ENCODE measurements around the gene BCL3.
"Not testable (repeated sequence)": the region's sequence is repeated elsewhere in the genome, so short reads cannot be mapped to it uniquely, and the experiment has no call there.

The BCL3 gene

DNA sequence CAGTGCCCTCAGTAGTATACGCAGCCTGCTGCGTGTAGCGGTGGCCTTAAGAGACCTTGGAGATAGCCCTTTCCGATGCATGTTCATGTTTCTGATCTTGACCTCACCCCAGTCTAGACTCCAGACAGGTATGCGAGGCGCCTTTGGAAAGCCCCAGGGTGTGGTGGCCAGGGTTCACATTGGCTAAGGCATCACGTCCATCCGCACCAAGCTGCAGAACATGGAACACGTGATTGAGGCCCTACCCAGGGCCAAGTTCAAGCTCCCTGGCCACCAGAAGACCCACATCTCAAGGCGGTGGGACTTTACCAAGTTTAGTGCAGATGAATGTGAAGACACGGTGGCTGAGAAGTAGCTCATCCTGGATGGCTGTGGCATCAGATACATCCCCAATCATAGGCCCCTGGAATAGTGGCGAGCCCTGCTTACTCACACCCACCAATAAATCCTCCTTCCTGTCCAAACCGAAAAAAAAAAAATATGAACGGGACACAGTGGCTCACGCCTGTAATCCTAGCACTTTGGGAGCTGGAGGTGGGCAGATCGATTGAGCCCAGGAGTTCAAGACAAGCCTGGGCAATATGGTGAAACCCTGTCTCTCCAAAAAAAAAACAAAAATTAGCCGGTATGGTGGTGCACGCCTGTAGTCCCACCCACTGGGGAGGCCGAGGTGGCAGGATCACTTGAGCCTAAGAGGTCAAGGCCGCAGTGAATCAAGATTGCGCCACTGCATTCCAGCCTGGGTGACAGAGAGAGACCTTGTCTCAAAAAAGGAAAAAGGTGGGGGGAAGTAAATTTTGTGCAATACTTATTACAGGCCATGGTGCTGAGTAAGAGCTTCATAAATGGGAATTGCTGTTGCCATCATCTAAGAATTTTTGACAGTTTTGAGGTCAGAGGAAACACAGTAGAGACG lies 16.8 kb downstream of the BCL3 start:
- no peak for DNase-seq

DNA sequence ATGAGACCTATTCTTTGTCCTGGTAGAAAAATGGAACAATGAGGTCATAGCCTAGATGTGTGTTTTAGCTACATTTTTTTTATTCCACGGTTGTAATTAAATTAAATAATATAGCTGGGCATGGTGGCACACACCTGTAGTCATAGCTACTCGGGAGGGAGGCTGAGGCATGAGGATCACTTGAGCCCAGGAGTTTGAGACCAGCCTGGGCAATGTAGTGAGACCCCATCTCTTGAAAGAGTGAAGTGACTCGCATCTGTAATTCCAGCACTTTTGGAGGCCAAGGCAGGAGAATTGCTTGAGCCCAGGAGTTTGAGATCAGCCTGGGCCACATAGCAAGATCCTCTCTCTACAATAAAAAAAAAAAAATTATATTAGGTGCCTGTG lies 17.4 kb downstream of the BCL3 start:
- DNase-seq = no peak

DNA sequence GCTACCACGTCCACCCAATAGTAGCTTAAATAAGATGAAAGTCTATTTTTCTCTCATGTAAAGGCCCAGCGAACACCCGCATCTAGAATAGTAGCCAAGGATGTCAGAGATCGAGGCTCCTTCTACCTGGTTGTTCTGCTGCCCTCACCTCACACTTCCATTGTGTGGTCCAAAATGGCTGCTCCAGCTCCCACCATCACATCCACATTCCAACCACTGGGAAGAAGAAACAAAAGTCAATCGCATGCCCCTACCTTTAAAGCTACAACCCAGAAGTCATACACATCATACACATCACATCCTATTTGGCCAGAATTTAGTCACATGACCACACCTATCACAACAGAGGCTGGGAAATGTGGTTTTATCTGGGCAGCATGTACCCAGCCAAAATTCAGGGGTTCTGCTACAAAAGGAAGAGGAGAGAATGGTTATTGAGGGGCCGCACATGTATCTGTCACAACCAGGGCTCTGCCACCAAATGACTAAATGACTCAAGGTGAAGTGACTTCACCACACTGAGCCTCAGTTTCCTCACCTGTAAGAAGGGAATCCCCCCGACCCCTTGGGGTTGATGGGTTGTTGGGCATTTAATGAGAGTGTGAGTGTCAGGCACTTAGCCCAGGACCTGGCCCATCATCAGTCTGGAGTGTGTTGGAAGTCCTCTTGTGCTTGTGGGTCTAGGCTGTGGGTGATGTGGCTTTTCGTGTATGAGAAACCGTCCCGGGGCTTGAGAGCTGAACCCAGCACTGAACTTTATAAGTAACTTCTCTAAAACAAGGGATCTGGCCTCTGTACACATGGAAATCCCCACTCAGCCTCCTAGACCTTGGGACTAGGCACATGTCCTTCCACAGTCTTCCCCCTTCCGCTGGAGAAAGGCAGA lies 19.0 kb downstream of the BCL3 start:
- DNase-seq = no peak

DNA sequence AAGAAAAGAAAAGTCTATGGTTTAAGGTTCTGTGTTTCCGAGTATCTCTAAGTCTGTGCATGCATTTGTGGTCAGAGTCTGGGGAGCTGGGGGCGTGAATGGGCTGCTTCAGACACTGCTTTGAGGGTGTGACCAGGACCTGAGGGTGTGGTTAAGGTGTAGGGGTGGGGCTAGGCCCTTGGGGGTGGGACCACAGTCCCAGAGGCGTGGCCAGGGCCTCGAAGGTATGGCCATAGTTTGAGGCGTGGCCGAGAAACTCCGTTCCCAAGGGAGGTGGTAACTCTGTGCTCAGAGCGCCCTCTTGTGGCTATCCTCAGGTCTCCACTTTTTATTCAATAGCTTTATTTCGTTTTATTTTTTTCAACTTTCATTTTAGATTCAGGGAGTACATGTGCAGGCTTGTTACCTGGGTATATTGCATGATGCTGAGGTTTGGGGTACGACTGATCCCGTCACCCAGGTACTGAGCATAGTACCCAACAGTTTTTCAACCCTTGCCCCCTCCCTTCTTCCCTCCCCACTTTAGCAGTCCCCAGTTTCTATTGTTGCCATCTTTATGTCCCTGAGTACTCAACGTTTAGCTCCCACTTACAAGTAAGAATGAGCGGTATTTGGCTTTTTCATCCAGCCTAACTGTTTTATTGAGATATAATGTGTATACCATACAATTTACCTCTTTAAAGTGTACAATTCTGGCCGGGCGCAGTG lies 22.2 kb downstream of the BCL3 start:
- peak; percentile 90 for DNase-seq

DNA sequence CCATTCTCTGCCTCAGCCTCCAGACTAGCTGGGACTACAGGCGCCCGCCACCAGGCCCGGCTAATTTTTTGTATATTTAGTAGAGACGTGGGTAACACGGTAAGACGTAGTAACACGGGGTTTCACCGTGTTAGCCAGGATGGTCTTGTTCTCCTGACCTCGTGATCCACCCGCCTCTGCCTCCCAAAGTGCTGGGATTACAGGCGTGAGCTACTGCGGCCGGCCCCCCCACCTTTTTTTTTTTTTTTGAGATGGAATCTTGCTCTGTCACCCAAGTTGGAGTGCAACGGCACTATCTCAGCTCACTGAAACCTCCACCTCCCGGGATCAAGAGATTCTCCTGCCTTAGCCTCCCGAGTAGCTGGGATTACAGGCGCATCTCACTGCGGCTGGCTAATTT lies 23.6 kb downstream of the BCL3 start:
- DNase-seq = not testable (repeated sequence)

DNA sequence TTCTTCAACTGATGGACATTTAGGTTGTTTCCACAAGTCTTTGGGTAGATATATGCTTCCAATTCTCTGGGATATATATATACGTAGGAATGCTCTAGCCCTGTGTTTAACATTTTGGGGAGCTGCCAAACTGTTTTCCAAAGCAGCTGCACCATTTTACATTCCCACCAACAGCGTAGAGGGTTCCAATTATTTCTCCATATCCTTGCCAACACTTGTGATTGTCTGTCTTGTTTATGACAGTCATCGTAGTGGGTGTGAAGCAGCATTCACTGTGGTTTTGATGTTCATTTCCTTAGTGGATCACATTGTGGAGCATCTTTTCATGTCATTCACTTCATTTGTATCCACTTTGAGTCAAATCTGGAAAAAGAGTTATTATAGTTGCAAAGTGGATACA lies 24.5 kb downstream of the BCL3 start:
- DNase-seq = no peak

DNA sequence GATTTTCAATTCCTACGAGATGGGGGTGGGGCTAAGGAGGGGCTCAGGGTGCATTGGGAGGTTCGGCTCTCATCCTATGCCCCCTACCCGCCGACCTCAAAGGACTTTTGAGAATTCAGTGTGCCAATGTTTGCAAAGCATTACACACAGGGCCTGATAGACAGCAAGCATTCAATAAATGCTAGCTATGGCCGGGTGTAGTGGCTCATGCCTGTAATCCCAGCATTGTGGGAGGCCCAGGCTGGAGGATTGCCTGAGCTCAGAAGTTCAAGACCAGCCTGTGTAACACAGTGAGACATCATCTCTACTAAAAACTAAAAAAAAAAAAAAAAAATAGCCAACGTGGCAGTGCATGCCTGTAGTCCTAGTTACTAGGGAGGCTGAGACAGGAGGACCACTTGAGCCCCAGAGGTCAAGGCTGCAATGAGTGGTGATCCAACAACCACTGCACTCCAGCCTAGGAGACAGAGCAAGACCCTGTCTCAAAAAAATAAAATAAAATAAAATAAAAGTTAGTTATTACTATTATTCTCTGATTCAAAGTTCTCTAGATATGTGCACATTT lies 27.2 kb downstream of the BCL3 start:
- no peak for DNase-seq

DNA sequence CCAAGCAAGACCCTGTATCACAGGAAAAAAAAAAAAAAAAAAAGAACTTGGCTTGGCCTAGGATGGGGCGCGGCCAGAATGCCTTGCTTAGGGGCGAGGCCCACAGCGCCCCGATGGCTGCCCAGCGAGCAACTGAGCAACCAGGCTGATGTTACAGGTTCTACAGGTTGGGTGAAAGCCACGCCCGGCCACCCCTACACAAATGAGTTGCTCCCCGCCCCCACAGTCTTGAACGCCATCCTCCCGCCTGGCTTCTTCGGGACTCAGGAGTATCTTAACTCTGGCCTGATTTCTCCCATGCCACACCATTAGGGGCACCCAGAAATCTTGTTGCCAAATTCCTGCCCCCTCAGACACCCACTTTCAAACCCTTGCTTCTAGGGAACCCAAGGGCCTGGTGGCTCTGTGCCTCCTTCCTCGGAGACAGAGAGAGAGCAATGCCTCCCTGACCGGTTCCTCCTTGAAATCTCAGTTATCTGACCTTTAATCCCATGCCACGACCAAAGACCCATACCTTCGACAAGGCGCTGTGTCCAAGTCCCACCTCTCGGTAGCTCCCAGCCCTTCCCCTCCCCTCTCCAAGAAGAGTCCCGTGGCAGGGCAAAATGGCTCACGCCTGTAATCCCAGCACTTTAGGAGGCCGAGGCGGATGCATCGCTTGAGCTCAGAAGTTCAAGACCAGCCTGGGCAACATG lies 28.0 kb downstream of the BCL3 start:
- DNase-seq = no peak

DNA sequence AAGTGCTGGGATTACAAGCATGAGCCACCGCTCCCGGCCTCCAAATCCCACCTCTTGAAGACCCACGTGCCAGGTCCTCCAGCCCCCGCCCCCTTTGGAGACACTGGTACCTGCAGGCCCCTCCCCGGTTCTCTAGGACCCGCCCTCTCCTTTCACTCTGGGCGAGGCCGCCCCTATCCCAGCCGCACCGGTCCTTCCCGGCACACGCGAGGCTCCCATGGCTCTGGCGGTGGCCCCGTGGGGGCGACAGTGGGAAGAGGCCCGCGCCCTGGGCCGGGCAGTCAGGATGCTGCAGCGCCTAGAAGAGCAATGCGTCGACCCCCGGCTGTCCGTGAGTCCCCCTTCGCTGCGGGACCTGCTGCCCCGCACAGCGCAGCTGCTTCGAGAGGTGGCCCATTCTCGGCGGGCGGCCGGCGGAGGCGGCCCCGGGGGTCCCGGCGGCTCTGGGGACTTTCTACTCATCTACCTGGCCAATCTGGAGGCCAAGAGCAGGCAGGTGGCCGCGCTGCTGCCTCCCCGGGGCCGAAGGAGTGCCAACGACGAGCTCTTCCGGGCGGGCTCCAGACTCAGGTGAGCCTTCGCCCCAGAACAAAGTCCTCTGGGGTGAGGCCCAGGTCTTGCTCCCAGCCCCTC lies 29.3 kb downstream of the BCL3 start, which contains the start of gene CBLC:
Gene CBLC, plus strand, starts transcription at position 176 of the 633 bp plus-strand sequence. Its CDS starts 42 bp downstream, at position 218.
- no peak for DNase-seq

DNA sequence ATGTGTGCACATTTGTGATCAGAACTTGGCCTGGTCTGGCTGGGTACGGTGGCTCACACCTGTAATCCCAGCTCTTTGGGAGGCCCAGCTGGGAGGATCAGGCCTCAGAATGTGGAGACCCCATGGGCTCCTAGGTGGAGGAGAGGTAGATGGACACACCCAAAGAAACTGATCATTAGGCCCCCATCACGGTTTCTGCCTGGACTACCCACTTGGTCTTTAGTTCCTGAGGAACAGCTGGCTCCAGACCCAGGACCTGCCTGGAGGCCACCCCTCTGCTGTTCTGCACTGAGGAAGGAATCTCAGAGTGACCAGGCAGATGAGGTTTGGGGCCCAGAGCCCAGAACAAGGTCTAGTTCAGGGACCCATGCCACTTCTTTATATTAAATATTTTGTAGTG lies 30.6 kb downstream of the BCL3 start:
- no peak for DNase-seq

DNA sequence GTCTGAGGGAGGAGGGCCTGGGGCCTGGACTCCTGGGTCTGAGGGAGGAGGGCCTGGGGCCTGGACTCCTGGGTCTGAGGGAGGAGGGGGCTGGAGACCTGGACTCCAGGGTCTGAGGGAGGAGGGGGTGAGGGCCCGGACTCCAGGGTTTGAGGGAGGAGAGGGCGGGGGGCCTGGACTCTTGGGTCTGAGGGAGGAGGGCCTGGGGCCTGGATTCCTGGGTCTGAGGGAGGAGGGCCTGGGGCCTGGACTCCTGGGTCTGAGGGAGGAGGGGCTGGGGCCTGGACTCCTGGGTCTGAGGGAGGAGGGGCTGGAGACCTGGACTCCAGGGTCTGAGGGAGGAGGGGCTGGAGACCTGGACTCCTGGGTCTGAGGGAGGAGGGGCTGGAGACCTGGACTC lies 33.2 kb downstream of the BCL3 start:
- DNase-seq = not testable (repeated sequence)

DNA sequence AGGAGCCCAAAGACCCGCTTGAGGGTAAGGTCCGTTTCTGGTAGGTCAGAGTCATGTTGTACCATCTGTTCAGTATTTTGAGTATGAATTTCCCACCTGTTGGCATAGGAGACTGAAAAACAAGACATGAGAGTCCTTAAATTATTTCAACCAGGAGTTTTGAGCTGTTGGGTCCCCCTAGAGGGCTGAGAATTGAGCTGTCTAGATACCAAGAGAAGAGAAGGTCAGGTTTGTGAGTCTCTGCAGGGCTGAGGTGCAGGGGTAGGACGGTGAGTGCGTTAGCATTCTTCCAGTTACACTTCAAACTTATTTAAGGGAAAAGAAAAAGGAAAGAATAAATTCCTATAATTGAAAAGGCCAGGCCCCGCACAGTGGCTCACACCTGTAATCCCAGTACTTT lies 34.2 kb downstream of the BCL3 start:
- DNase-seq = no peak

DNA sequence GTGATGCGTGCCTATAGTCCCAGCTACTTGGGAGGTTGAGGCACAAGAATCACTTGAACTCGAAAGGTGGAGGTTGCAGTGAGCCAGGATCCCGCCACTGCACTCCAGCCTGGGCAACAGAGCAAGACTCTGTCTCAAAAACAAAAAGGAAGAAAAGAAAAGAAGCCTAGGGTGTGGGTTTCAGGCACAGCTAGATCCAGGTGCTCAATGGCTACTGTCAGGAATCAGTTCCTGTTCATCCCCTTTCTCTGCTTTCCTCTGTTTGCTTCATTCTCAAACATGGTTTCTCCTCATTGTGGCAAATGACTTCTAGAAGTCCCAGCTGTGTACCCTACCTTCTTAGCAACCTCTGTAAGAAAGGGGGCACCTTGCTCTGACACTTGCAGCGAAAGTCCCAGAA lies 35.0 kb downstream of the BCL3 start:
- no peak for DNase-seq

DNA sequence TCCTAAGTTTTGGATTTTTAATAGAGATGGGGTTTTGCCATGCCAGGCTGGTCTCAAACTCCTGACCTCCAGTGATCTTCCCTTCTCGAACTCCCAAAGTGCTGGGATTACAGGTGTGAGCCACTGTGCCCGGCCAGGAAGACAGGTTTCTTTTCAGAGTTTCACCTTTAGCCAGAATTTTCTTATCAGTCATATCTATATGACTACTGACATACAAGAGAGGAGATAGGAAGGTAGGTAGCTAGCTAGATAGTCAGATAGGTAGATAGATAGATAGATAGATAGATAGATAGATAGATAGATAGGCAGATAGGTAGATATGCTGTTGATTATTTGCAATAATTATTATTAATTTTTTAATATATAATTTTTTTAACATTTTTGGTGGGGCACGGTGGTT lies 36.8 kb downstream of the BCL3 start:
- DNase-seq = no peak

DNA sequence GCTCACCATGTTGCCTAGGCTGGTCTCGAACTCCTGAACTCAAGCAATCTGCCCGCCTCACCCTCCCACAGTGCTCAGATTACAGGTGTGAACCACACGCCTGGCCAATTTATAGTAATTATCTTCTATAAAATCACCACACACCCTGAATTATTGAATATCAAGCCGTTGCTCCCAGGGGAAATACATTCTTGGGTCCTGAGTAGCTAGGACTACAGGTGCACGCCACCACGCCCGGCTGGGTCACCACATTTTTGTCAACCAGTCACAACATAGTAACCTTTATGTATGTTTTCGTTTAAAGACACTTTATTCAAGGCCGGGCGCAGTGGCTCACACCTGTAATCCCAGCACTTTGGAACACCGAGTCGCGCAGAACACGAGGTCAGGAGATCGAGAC lies 37.5 kb downstream of the BCL3 start:
- no peak for DNase-seq

DNA sequence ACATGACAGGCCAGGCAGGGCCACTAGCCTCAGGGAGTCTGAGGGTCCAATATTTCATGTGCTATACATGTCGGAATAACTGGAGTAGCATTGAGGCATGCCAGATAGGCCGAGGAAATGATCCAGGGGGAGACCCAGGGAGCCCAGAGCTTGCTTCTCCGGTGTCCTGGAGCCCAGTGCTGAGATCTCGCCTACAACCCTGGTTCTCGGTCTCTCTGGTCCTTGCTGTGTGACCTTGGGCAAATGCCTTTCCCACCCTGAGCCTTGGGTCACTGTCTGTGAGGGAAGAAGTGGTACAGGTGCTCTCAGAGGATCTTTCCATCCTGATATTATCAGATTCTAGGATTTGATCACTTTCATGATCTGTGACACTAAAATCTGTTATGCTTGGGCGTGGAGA lies 40.5 kb downstream of the BCL3 start:
- DNase-seq = no peak

DNA sequence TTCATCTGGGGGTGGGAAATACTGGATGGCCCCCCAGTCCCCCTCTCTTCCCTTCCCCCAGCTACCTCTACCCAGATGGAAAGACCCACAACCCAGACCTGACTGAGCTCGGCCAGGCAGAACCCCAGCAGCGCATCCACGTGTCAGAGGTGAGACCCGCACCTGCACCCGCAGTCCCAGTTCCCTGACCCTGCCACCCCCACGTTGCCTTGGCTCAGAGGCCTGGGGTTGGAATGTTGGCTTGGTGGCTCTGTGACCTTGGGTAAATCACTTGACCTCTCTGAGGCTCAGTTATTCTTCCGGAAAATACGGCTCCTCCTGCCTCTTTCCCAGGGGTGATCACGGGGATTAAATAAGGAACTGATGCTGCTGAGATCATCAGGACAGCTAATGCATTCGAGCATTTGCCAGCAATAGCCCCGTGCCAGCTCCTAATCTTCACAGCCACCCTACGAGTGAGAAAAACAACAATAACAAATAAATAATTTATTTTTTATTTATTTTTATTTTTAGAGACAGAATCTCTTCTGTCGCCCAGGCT lies 41.5 kb downstream of the BCL3 start:
- no peak for DNase-seq

DNA sequence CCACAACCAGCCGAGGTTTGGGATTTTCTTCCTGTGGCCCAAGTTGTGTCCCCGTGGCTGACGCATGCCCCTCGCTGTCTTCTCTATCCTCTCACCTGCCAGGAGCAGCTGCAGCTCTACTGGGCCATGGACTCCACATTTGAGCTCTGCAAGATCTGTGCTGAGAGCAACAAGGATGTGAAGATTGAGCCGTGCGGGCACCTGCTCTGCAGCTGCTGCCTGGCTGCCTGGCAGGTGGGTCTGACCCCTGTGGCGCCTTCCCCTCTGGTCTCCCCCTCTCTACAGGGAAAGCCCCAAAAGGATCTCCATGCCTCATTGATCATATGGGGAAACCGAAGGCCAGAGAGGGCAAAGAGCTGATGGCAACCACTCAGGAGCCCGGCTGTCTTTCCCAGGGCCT lies 43.8 kb downstream of the BCL3 start:
- no peak for DNase-seq

DNA sequence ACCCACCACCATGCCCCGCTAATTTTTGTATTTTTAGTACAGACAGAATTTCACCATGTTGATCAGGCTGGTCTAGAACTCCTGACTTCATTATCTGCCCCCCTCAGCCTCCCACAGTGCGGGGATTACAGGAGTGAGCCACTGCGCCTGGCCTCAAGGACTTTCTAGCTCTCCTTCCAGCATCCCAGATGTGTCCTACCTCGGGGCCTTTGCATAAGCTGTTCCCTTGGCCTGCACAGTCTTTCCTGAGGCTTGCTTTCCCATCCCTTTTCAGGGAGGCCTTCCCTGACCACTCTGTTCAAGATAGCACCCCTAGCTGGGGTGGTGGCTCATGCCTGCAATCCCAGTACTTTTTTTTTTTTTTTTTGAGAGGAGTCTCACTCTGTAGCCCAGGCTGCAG lies 46.1 kb downstream of the BCL3 start:
- DNase-seq = no peak

DNA sequence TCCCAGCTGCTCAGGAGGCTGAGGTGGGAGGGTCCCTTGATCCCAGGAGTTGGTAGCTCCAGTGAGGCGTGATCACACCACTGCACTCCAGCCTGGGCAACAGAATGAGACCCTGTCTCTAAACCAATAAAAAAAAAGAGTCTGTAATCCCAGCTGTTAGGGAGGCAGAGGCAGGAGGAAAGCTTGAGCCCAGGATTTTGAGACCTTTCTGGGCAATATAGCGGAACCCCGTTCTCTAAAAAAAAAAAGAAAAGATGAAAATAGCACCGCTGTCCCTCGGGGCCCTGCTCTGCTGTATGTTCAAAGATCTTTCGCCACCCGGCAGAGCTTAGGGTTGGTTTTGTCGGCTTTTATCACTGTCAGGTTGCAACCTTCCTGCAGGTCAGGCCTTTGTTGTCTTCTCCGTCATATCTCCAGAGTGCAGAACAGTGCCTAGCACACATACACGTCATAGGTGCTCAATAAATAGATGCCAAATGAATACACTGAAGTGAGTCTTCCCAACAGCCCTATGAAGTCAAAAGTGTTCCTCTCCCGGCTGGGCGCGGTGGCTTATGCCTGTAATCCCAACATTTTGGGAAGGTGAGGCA lies 47.0 kb downstream of the BCL3 start:
- DNase-seq = no peak

DNA sequence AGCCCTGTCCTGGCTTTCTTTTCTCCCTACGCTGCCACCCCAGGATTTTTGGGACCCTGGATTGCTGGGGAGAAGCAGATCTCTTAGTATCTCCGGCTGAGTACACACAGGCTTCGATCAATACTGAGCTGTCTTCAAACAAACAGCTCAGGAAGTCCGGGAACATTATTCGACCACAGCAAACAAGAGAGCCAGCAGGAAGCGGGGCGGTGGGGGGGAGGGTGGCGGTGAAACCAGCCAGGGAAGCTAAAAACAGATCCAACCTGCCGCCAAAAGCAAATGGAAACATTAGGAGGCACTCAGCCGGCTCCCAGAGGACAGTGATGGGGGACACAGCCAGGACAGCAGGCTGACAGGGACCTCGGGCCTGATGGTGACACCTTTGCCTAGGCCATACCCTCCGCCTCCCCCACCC lies 48.2 kb downstream of the BCL3 start:
- DNase-seq = peak; percentile 60
